Activated naive CD4-positive, alpha-beta T cell treated with anti-CD3 and anti-CD28 coated beads, Interleukin-2, amount 50 U/mL, for 24 hours (primary cell): ENCODE results near the gene TTC33.

ENCODE experiments used
- H3K27ac Mint-ChIP-seq: one replicate; pipeline ENCODE4 v1.8.0; 2021; ENCODE audit warnings: mild to moderate bottlenecking, mixed read lengths
- H3K27me3 Mint-ChIP-seq: one replicate; pipeline ENCODE4 v1.8.0; 2021; ENCODE audit warnings: mixed read lengths
- H3K36me3 Mint-ChIP-seq: one replicate; pipeline ENCODE4 v1.8.0; 2021; ENCODE audit warnings: mixed read lengths
- H3K4me1 Mint-ChIP-seq: one replicate; pipeline ENCODE4 v1.8.0; 2021; ENCODE audit warnings: mixed read lengths
- H3K4me3 Mint-ChIP-seq: one replicate; pipeline ENCODE4 v1.8.0; 2021; ENCODE audit warnings: mild to moderate bottlenecking, mixed read lengths
- H3K9me3 Mint-ChIP-seq: one replicate; pipeline ENCODE4 v1.8.0; 2021; ENCODE audit warnings: mixed read lengths

Gene TTC33

DNA sequence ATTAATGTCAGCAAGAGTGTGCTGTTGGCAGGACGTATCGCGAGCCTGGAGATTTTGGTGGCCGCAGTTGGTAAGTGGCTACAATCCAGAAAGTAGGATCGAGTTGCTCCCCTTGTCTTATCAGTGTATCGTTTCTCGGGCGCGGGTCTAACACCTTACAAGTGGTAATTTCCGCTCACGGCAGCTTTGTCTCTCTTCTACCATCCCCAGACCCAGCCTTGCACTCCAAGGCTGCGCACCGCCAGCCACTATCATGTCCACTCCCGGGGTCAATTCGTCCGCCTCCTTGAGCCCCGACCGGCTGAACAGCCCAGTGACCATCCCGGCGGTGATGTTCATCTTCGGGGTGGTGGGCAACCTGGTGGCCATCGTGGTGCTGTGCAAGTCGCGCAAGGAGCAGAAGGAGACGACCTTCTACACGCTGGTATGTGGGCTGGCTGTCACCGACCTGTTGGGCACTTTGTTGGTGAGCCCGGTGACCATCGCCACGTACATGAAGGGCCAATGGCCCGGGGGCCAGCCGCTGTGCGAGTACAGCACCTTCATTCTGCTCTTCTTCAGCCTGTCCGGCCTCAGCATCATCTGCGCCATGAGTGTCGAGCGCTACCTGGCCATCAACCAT is 74.9 kb downstream of the TTC33 start:
- H3K4me3 Mint-ChIP-seq, result peak overlapping the region; percentile 95
- no peaks in the 10 kb centered on the region for H3K27me3 Mint-ChIP-seq
- peak overlapping the region; percentile 98 for H3K27ac Mint-ChIP-seq
- no peaks in the 10 kb centered on the region for H3K9me3 Mint-ChIP-seq
- H3K4me1 Mint-ChIP-seq, result peaks cover 29% of the 10 kb centered on the region
- H3K36me3 Mint-ChIP-seq, result peaks cover 51% of the 10 kb centered on the region

DNA sequence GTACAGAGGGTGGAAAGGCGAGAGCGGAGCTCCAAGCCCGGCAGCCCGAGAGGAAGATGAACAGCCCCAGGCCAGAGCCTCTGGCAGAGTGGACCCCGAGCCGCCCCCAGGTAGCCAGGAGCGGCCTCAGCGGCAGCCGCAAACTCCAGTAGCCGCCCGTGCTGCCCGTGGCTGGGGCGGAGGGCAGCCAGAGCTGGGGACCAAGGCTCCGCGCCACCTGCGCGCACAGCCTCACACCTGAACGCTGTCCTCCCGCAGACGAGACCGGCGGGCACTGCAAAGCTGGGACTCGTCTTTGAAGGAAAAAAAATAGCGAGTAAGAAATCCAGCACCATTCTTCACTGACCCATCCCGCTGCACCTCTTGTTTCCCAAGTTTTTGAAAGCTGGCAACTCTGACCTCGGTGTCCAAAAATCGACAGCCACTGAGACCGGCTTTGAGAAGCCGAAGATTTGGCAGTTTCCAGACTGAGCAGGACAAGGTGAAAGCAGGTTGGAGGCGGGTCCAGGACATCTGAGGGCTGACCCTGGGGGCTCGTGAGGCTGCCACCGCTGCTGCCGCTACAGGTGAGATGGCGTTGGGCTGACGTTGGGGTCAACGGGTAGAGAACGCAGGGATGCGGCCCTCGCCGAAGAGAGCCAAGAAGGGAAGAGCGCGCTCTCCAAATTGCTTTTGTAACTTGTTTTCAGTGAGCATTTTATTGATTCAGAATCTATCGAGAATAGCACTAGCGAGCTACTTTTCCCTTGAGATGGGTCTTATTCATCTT is 75.7 kb downstream of the TTC33 start, which contains the start of gene PTGER4:
Gene PTGER4 (plus strand): TSS at position 3 of the 769 bp plus-strand sequence. CDS start 1,079 bp downstream, outside the sequence.
- Mint-ChIP-seq H3K27me3 (no peaks in the 10 kb centered on the region), H3K36me3 (peaks cover 43% of the 10 kb centered on the region), H3K9me3 (no peaks in the 10 kb centered on the region), H3K4me3 (peak within 1 kb of the TSS; percentile 95), H3K27ac (peak within 1 kb of the TSS; percentile 98), H3K4me1 (peaks cover 35% of the 10 kb centered on the region)

GRCh38 chr5:40679148-40679912 is 76.4 kb downstream of the TTC33 start:
- Mint-ChIP-seq H3K36me3 (peaks cover 39% of the 10 kb centered on the region), H3K4me3 (peak overlapping the region; percentile 95), H3K9me3 (no peaks in the 10 kb centered on the region), H3K27ac (peak overlapping the region; percentile 98), H3K27me3 (no peaks in the 10 kb centered on the region), H3K4me1 (peaks cover 41% of the 10 kb centered on the region)

DNA sequence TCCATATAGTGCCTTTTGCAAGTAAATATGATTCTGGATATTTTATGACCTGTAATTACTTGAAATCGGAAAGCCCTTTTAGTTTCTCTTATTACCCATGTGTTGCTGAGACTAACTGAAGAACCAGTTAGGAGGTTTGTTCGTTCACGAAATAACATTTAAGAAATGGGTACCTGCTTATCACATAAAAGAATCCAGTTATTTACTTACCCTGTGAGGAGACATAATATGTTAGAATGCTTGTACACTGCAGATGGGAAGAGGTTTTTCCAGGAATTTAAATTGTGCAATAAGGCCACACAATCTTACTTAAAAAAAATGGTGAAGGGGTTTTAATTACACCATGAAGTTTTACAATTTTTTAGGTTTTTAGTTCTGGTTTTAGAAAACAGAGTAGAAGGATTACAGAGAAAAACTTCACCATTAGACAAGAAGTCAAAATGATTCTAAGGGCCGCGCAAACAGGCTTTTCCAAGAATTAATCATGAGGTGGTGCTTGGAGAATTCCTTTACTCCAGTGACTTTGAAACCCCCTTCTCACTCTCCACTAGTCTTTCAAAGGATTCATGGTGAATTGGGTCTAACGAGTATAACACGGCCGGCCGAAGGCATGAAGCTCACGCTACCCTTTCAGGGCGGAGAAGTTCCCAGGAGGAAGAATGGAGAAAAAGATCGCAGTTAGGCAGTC is 77.2 kb downstream of the TTC33 start:
- peak overlapping the region; percentile 96 for H3K27ac Mint-ChIP-seq
- H3K4me3 Mint-ChIP-seq, result peak overlapping the region; percentile 95
- no peaks in the 10 kb centered on the region for H3K9me3 Mint-ChIP-seq
- peaks cover 48% of the 10 kb centered on the region for H3K4me1 Mint-ChIP-seq
- no peaks in the 10 kb centered on the region for H3K27me3 Mint-ChIP-seq
- H3K36me3 Mint-ChIP-seq, result peaks cover 33% of the 10 kb centered on the region

DNA sequence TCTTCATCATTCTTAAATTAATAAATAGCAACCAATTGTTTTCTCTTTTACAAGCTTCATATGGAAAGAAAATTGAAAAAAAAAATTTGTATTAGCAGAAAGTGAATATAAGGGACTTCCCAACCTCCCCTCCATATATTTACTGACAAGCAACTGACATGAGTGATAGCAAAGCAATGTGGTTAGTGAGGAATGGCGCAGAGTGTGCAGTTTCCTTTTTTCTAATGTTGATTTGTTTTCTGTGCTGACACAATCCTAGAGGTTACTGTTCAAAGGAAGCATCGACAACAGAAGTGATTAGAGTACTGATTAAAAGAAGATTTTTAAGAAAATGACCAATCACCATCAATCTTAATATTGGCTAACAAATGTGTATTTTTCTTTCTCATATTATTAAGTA is 77.7 kb downstream of the TTC33 start:
- peaks cover 27% of the 10 kb centered on the region for H3K36me3 Mint-ChIP-seq
- peak overlapping the region; percentile 95 for H3K4me3 Mint-ChIP-seq
- peaks cover 54% of the 10 kb centered on the region for H3K4me1 Mint-ChIP-seq
- no peaks in the 10 kb centered on the region for H3K27me3 Mint-ChIP-seq
- no peaks in the 10 kb centered on the region for H3K9me3 Mint-ChIP-seq
- peak overlapping the region; percentile 43 for H3K27ac Mint-ChIP-seq

DNA sequence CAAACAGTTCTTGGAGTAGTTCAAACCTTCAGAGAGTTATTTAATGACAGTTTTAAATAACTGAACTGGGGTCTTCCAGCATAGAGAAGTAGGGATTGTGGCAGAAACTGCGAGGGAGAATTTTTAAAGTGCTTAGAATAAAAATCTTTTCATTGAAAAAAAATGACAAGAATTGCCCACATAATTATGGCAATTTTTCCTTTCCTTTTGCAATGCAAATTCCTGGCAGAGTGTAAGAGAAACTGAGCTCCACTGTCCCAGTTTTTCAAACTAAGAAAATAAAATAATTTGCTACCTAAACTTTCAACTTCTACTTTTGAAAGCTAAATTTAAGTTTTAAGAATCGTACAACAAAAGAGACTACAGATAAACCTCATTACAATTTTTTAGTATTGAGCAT is 78.3 kb downstream of the TTC33 start:
- Mint-ChIP-seq H3K36me3 (peaks cover 21% of the 10 kb centered on the region), H3K4me3 (peak overlapping the region; percentile 79), H3K9me3 (no peaks in the 10 kb centered on the region), H3K27me3 (no peaks in the 10 kb centered on the region), H3K27ac (no peak overlapping the region), H3K4me1 (peaks cover 59% of the 10 kb centered on the region)

DNA sequence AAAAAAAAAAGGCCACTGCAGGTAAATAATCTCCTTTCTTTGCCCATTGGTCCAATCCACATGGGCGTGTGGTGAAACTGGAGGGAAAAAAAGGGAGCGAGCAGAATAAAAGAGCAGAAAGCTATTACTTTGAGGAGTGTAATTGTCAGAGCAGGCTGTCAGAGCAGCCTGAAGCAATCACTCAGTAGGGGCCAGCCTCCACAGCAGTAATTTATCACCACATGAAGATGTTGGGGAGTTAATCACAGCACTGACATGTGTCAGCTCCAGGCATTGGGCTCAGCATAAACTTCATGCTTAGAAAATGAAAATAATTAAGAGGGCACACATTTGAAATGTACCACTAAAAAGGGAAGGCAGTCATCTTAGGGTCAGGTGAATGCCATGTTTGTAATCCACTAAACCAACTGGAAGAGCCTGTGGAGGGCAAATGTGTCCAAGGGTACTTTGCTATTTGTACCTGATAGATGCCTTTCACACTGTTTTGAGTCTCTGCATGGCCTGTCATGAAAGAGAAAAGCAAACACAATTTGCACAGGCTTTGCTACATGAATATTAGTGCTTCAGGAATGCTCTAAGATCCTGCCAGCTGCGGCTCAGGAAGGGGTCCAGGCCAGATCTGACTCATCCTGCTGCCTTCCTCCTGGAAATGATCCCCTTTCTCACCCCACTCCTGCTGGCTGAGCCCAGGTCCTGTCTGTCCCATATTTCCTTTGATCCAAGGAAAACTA is 79.0 kb downstream of the TTC33 start:
- H3K4me1 Mint-ChIP-seq, result peaks cover 64% of the 10 kb centered on the region
- no peaks in the 10 kb centered on the region for H3K27me3 Mint-ChIP-seq
- peaks cover 14% of the 10 kb centered on the region for H3K36me3 Mint-ChIP-seq
- no peaks in the 10 kb centered on the region for H3K9me3 Mint-ChIP-seq
- H3K4me3 Mint-ChIP-seq, result peak overlapping the region; percentile 79
- peak overlapping the region; percentile 81 for H3K27ac Mint-ChIP-seq

DNA sequence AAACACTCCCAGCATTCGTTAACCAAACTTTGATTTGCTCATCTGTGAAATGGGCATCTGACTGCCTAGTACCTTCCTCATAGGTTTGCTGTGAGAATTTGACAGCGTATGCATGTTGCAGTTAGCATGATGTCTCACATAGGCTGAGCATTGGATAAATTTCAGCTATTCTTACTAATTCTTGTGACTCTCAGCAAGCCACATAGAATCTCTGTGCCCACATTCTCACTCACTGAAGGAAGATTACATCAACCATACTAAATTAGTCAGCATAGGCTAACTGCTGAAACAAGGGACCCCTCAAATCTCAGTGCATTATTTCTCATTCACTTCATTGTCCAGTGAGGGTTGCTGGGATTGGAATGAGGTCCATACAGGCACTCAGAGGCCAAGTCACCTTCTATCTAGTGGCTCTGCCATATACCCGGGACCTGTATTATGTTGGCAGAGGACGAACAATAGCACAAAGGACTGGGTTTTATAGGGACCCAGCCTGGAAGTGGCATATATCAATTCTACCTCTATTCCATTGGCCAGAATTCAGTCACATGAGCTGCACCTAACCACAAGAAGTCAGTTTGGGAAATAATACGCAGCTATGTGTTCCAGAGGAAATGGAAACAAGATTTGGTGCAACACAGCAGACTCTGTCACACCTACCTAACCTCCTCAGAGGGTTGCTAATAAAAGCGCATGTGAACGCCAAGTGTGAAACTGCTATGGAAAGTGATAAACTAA is 80.2 kb downstream of the TTC33 start:
- Mint-ChIP-seq H3K9me3 (no peaks in the 10 kb centered on the region), H3K4me3 (peak overlapping the region; percentile 79), H3K4me1 (peaks cover 76% of the 10 kb centered on the region), H3K36me3 (peaks cover 5% of the 10 kb centered on the region), H3K27me3 (no peaks in the 10 kb centered on the region), H3K27ac (peak overlapping the region; percentile 90)

DNA sequence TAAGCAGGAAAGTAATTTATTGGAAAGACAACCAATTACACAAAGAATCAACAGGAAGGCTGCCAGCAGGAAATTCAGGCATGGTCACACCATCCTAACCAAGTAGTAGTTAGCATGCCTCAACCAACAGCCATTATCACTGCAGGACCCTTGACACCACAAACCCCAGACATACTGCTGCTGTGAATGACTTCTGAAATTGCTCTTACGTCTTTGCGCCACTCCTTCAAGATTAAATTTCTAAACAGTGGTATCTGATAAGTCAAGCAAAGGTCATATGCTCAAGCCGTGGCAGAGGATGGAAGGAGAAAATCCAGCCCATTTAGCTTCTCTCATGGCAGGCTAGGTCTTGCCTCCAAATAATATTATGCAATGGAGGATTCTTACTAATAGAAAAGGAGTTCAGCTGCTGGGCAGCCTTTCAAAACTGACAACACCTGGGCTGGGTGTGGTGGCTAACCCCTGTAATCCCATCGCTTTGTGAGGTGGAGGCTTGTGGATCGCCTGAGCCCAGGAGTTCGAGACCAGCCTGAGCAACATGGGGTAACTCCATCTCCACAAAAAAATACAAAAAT is 81.0 kb downstream of the TTC33 start:
- H3K36me3 Mint-ChIP-seq, result peaks cover 1% of the 10 kb centered on the region

DNA sequence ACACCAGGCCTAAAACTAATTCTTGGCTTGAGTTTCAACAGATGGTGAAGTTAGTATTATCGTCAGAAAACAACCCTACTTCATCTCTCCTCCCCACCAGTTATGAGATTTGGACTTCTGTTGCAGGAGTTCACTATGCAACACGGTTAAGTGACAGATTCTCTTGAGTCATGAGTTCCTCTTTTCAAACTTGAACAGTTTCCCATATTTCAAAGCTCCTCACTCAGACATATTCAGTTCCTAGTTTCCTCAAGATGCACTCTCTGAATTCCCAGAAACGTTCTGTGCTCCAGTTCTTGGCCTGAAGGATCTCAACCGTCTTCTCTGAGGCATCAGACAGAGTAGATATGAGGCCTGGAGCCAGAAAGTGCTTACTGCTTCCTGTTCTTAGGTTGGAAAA is 83.3 kb downstream of the TTC33 start:
- no peak overlapping the region for H3K4me3 Mint-ChIP-seq

More for the DNA sequence above, 81.0 kb downstream of the TTC33 start:
- no peak overlapping the region for H3K27ac Mint-ChIP-seq
- H3K9me3 Mint-ChIP-seq, result no peaks in the 10 kb centered on the region
- peak overlapping the region; percentile 5 for H3K4me3 Mint-ChIP-seq
- H3K27me3 Mint-ChIP-seq, result no peaks in the 10 kb centered on the region
- peaks cover 84% of the 10 kb centered on the region for H3K4me1 Mint-ChIP-seq

GRCh38 chr5:40669606-40670390 is 86.0 kb downstream of the TTC33 start:
- Mint-ChIP-seq H3K27me3 (no peaks in the 10 kb centered on the region), H3K4me3 (no peak overlapping the region), H3K4me1 (peaks cover 64% of the 10 kb centered on the region), H3K27ac (peak overlapping the region; percentile 26), H3K9me3 (no peaks in the 10 kb centered on the region), H3K36me3 (no peaks in the 10 kb centered on the region)

More for the DNA sequence above, 83.3 kb downstream of the TTC33 start:
- Mint-ChIP-seq H3K9me3 (no peaks in the 10 kb centered on the region), H3K36me3 (no peaks in the 10 kb centered on the region), H3K27me3 (no peaks in the 10 kb centered on the region), H3K4me1 (peaks cover 85% of the 10 kb centered on the region), H3K27ac (peak overlapping the region; percentile 23)

- H3K4me3 Mint-ChIP-seq, result no peak overlapping the region
- H3K4me1 Mint-ChIP-seq, result peaks cover 38% of the 10 kb centered on the region
- no peaks in the 10 kb centered on the region for H3K27me3 Mint-ChIP-seq
- no peaks in the 10 kb centered on the region for H3K9me3 Mint-ChIP-seq
- H3K36me3 Mint-ChIP-seq, result no peaks in the 10 kb centered on the region
- H3K27ac Mint-ChIP-seq, result peak overlapping the region; percentile 55
Measured at GRCh38 chr5:40667161-40667663, 88.5 kb downstream of the TTC33 start.

GRCh38 chr5:40666657-40667056 is 89.1 kb downstream of the TTC33 start:
- Mint-ChIP-seq H3K4me1 (peaks cover 35% of the 10 kb centered on the region), H3K4me3 (no peak overlapping the region), H3K9me3 (no peaks in the 10 kb centered on the region), H3K27ac (no peak overlapping the region), H3K36me3 (no peaks in the 10 kb centered on the region), H3K27me3 (no peaks in the 10 kb centered on the region)
